Suprapubic skin (tissue), 4 donors: ENCODE results near the gene WWOX.

Experiments used
- POLR2A ChIP-seq, 2 donors: fragments of 450-650 bp; IDR thresholded peaks; one replicate each; pipeline ENCODE4 v1.6.1; 2017; ENCODE audit warnings: antibody characterized with exemption in 2 of 2, mild to moderate bottlenecking in 2 of 2, moderate library complexity in 2 of 2
- POLR2AphosphoS5 ChIP-seq, 3 donors: sonication (generic); formaldehyde crosslinking; IDR thresholded peaks; one replicate each; pipeline ENCODE4 v1.6.1; 2017; ENCODE audit warnings: antibody characterized with exemption in 3 of 3
- TF ChIP-seq, protein P1 (sequence below), 2 donors: fragments of 200-600 bp in 1 of 2; fragments of 450-650 bp in 1 of 2; sonication (generic) in 1 of 2; IDR thresholded peaks; one replicate each; pipeline ENCODE4 v1.5.1; 2016 to 2019; ENCODE audit warnings: antibody characterized with exemption in 2 of 2, mild to moderate bottlenecking in 1 of 2, moderate library complexity in 1 of 2

DNA sequence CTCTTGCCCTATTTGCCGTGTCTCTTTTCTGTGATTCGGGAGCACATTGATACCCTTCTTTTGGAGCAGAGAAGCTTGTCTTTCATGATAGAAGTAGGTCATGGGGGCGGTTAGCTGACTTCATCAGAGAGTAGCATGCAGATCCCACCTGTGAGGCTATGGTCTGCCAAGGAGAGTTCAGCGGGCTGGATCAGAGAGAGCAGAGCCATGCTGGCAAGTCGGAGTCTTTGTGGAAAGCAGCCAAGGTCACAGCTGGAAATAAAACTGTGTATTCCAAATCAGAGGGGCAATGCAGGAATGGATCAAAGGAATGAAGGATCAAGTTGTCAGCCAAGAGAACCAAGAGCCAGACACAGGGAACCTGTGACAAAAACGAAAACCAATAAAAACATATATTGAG lies 595.9 kb downstream of the WWOX start:
- TF ChIP-seq POLR2AphosphoS5 (IDR thresholded peaks at IDR 0.05) (no peak), POLR2A (IDR thresholded peaks at IDR 0.05) (no peak)
- TF ChIP-seq, protein P1, sequence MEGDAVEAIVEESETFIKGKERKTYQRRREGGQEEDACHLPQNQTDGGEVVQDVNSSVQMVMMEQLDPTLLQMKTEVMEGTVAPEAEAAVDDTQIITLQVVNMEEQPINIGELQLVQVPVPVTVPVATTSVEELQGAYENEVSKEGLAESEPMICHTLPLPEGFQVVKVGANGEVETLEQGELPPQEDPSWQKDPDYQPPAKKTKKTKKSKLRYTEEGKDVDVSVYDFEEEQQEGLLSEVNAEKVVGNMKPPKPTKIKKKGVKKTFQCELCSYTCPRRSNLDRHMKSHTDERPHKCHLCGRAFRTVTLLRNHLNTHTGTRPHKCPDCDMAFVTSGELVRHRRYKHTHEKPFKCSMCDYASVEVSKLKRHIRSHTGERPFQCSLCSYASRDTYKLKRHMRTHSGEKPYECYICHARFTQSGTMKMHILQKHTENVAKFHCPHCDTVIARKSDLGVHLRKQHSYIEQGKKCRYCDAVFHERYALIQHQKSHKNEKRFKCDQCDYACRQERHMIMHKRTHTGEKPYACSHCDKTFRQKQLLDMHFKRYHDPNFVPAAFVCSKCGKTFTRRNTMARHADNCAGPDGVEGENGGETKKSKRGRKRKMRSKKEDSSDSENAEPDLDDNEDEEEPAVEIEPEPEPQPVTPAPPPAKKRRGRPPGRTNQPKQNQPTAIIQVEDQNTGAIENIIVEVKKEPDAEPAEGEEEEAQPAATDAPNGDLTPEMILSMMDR (IDR thresholded peaks at IDR 0.05): no peak
